ENCODE measurements around the gene WBP2. TPM values are rescaled to one million over a fixed set of nuclear protein-coding genes. Genes with fewer than 3 reads are reported as not detected.
"Not testable (repeated sequence)": the region's sequence is repeated elsewhere in the genome, so short reads cannot be mapped to it uniquely, and the experiment has no call there.

The WBP2 gene
- total RNA-seq, 1 experiment from 2014 or later: 51.8 TPM

DNA sequence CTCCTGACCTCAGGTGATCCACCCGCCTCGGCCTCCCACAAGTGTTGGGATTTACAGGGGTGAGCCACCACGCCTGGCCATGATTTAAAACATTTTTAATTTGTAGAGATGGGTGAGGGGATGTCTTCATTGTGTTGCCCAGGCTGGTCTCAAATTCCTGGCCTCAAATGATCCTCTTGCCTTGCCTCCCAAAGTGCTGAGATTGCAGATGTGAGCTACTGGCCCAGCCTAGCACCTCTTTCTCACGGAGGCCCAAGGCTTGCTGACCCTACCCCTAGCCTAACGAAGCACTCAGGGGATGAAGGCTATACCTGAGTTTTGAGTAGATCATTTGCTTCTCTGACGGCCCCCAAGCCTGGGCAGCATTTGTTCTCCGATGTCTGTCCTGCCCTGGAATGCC is 44.0 kb downstream of the WBP2 start:
- H3K4me1 ChIP-seq (ENCODE audit: insufficient read depth, low read length): peaks cover 12% of the 10 kb centered on the region
- H3K79me2 ChIP-seq (ENCODE audit: low read length): no peaks in the 10 kb centered on the region
- ChIA-PET CTCF (no interaction called here), POLR2A (ENCODE audit: unreplicated experiment) (no interaction called here)
- intact Hi-C loops (cut with micrococcal nuclease): no loop called here
- H3K36me3 ChIP-seq (ENCODE audit: low read depth, low read length): no peaks in the 10 kb centered on the region
- no TSS peak for BruUV-seq (replicated peaks)
- no peaks in the 10 kb centered on the region for H3K27me3 ChIP-seq (ENCODE audit: low read length)
- no peak for DNase-seq
- no peak for ATAC-seq
- H3K9me2 ChIP-seq (replicated peaks; ENCODE audit: low read length): no peaks in the 10 kb centered on the region
- H3K27ac ChIP-seq (ENCODE audit: low read length): no peak overlapping the region
- no peaks in the 10 kb centered on the region for H4K20me1 ChIP-seq (ENCODE audit: low read length)
- no peaks in the 10 kb centered on the region for H3K9me3 ChIP-seq (ENCODE audit: low read length)
- no peak overlapping the region for H3K9ac ChIP-seq (ENCODE audit: low read length)
- TF ChIP-seq EZH2phosphoT487 (IDR thresholded peaks at IDR 0.05; ENCODE audit: borderline replicate concordance, low read length): no peak
- TF ChIP-seq, protein P1, sequence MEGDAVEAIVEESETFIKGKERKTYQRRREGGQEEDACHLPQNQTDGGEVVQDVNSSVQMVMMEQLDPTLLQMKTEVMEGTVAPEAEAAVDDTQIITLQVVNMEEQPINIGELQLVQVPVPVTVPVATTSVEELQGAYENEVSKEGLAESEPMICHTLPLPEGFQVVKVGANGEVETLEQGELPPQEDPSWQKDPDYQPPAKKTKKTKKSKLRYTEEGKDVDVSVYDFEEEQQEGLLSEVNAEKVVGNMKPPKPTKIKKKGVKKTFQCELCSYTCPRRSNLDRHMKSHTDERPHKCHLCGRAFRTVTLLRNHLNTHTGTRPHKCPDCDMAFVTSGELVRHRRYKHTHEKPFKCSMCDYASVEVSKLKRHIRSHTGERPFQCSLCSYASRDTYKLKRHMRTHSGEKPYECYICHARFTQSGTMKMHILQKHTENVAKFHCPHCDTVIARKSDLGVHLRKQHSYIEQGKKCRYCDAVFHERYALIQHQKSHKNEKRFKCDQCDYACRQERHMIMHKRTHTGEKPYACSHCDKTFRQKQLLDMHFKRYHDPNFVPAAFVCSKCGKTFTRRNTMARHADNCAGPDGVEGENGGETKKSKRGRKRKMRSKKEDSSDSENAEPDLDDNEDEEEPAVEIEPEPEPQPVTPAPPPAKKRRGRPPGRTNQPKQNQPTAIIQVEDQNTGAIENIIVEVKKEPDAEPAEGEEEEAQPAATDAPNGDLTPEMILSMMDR (conservative IDR thresholded peaks at IDR 0.05; ENCODE audit: low read depth, low read length): no peak
- no peak for TF ChIP-seq EZH2 (IDR thresholded peaks at IDR 0.05; ENCODE audit: low read length, unreplicated experiment)
- no peaks in the 10 kb centered on the region for H3F3A ChIP-seq (ENCODE audit: low read length, unreplicated experiment)
- H2AFZ ChIP-seq (ENCODE audit: low read length): no peak overlapping the region
- H3K4me2 ChIP-seq (ENCODE audit: low read length): no peak overlapping the region
- H3K4me3 ChIP-seq (ENCODE audit: low read length): no peak overlapping the region

DNA sequence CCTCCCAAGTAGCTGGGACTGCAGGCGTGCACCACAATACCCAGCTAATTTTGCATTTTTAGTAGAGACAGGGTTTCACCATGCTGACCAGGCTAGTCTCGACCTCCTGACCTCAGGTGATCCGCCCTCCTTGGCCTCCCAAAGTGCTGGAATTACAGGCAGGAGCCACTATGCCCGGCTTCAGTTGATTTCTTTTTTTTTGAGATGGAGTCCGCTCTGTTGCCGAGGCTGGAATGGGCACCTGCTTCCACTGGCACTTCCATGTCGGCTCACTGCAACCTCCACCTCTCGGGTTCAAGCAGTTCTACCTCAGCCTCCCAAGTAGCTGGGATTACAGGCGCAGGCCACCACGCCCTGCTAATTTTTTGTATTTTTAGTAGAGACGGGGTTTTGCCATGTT is 44.4 kb downstream of the WBP2 start:
- BruUV-seq (replicated peaks): not testable (repeated sequence)

DNA sequence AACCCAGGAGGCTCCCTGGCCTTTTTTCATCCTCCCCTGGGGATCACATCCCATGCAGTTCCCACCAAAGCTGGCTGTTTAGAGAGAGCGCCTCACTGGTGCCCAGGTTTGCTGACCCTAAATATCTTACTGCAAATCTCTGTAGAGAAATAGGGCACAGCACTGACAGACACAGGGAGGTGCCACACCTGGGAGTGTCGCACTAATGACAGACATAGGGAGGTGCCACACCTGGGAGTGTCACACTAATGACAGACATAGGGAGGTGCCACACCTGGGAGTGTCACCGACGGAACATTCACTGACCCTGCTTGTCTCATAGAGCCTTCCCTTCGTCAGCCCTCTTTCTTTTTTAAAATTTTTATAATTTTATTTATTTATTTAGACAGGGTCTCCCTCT is 44.9 kb downstream of the WBP2 start:
- no peak overlapping the region for H2AFZ ChIP-seq (ENCODE audit: low read length)
- H3K79me2 ChIP-seq (ENCODE audit: low read length): no peaks in the 10 kb centered on the region
- ATAC-seq (no peak), DNase-seq (no peak)
- no peaks in the 10 kb centered on the region for H3K9me2 ChIP-seq (replicated peaks; ENCODE audit: low read length)
- no peaks in the 10 kb centered on the region for H3F3A ChIP-seq (ENCODE audit: low read length, unreplicated experiment)
- ChIA-PET CTCF (no interaction called here), POLR2A (ENCODE audit: unreplicated experiment) (no interaction called here)
- no peaks in the 10 kb centered on the region for H3K9me3 ChIP-seq (ENCODE audit: low read length)
- BruUV-seq (replicated peaks): no TSS peak
- peaks cover 9% of the 10 kb centered on the region for H3K4me1 ChIP-seq (ENCODE audit: insufficient read depth, low read length)
- H3K9ac ChIP-seq (ENCODE audit: low read length): no peak overlapping the region
- intact Hi-C loops (cut with micrococcal nuclease): no loop called here
- no peak overlapping the region for H3K4me3 ChIP-seq (ENCODE audit: low read length)
- H4K20me1 ChIP-seq (ENCODE audit: low read length): no peaks in the 10 kb centered on the region
- TF ChIP-seq, protein P1 (conservative IDR thresholded peaks at IDR 0.05; ENCODE audit: low read depth, low read length): no peak
- TF ChIP-seq EZH2 (IDR thresholded peaks at IDR 0.05; ENCODE audit: low read length, unreplicated experiment): no peak
- no peak for TF ChIP-seq EZH2phosphoT487 (IDR thresholded peaks at IDR 0.05; ENCODE audit: borderline replicate concordance, low read length)
- H3K4me2 ChIP-seq (ENCODE audit: low read length): no peak overlapping the region
- no peaks in the 10 kb centered on the region for H3K36me3 ChIP-seq (ENCODE audit: low read depth, low read length)
- no peaks in the 10 kb centered on the region for H3K27me3 ChIP-seq (ENCODE audit: low read length)
- H3K27ac ChIP-seq (ENCODE audit: low read length): no peak overlapping the region

More for the DNA sequence above, 44.4 kb downstream of the WBP2 start:
- POLR2A ChIA-PET (ENCODE audit: unreplicated experiment); H2AFZ ChIP-seq (ENCODE audit: low read length); H3K4me3 ChIP-seq (ENCODE audit: low read length); H3K4me2 ChIP-seq (ENCODE audit: low read length); DNase-seq; H4K20me1 ChIP-seq (ENCODE audit: low read length); H3K27ac ChIP-seq (ENCODE audit: low read length); H3K27me3 ChIP-seq (ENCODE audit: low read length); H3K9ac ChIP-seq (ENCODE audit: low read length); CTCF ChIA-PET; H3K9me3 ChIP-seq (ENCODE audit: low read length); intact Hi-C loops (cut with micrococcal nuclease); H3F3A ChIP-seq (ENCODE audit: low read length, unreplicated experiment); H3K79me2 ChIP-seq (ENCODE audit: low read length); ATAC-seq; H3K9me2 ChIP-seq (replicated peaks; ENCODE audit: low read length); H3K36me3 ChIP-seq (ENCODE audit: low read depth, low read length): not testable (repeated sequence)
- H3K4me1 ChIP-seq (ENCODE audit: insufficient read depth, low read length): peaks cover 12% of the 10 kb centered on the region
